Measurements from ENCODE around the gene AP1G1. TPM values are rescaled to one million over a fixed set of nuclear protein-coding genes. Genes with fewer than 3 reads are reported as not detected.

AP1G1 gene
- polyA plus RNA-seq, 4 donors = 17.6 to 66.8 (median 22.2) TPM

DNA sequence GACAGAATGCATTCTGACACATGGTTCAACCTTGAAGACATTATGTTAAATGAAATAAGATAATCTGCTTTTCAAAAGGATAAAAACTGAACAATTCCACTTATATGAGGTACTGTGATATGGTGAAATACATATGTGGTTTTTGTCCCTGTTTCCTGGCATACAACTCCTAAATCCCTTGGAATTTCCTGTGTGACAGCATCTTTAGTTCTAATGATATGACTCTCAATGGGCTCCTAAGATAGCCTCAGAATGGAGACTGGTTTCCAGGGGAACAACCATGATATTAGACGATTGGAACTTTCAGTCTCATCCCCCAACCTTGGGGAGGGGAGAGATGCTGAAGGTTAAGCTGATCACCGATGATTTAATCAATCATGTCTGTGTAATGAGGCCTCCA is 46.4 kb downstream of the AP1G1 start:
- FAIRE-seq (no peak), DNase-seq (no peak)
- WGBS, 3 donors = 81 to 90% (median 87%) methylated on average over 2 of the region's 2 CpGs
- H3K27me3 ChIP-seq (ENCODE audit: control insufficient read depth in 3 of 3, insufficient read depth in 3 of 3, low read length in 3 of 3) = no peaks in the 10 kb centered on the region
- H3K9me3 ChIP-seq (ENCODE audit: control insufficient read depth in 2 of 2, insufficient read depth in 1 of 2, low read depth in 1 of 2, low read length in 1 of 2) = no peaks in the 10 kb centered on the region
- H3K4me1 ChIP-seq (ENCODE audit: control insufficient read depth in 3 of 3, insufficient read depth in 2 of 3, low read depth in 1 of 3, low read length in 2 of 3) = peaks cover 0 to 5% (median 0%) of the 10 kb centered on the region in 3 donors
- no peak overlapping the region for H3K27ac ChIP-seq (ENCODE audit: low read depth in 1 of 3, low read length in 2 of 3)
- H3K36me3 ChIP-seq (ENCODE audit: control insufficient read depth in 3 of 3, insufficient read depth in 2 of 3, low read depth in 1 of 3, low read length in 3 of 3) = peaks cover 9 to 28% (median 19%) of the 10 kb centered on the region in 3 donors
- H3K4me3 ChIP-seq (ENCODE audit: low read depth in 1 of 3, low read length in 3 of 3) = no peak overlapping the region

DNA sequence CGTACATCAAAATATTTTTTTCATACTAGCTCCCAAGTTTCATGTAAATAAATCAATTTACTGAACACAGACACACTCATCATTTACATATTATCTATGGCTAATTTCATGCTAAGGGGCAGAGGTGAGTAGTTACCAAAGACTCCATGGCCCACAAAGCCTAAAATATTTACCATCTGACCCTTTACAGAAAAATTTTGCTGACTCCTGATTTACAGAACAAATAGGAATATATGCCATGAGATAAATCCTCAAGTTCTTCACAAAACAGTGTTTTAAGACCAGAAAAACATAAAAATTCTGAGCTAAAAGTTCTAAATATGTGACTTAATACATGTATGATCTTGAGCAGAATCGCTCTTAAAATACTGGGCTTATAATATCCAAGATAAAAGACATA is 47.5 kb downstream of the AP1G1 start:
- WGBS, 3 donors = 97 to 100% (median 99%) methylated on average over 2 of the region's 2 CpGs
- Histone ChIP-seq H3K4me3 (ENCODE audit: low read depth in 1 of 3, low read length in 3 of 3) (no peak overlapping the region), H3K27ac (ENCODE audit: low read depth in 1 of 3, low read length in 2 of 3) (no peak overlapping the region), H3K4me1 (ENCODE audit: control insufficient read depth in 3 of 3, insufficient read depth in 2 of 3, low read depth in 1 of 3, low read length in 2 of 3) (peaks cover 0 to 5% (median 0%) of the 10 kb centered on the region in 3 donors), H3K27me3 (ENCODE audit: control insufficient read depth in 3 of 3, insufficient read depth in 3 of 3, low read length in 3 of 3) (no peaks in the 10 kb centered on the region), H3K36me3 (ENCODE audit: control insufficient read depth in 3 of 3, insufficient read depth in 2 of 3, low read depth in 1 of 3, low read length in 3 of 3) (peaks cover 9 to 36% (median 22%) of the 10 kb centered on the region in 3 donors), H3K9me3 (ENCODE audit: control insufficient read depth in 2 of 2, insufficient read depth in 1 of 2, low read depth in 1 of 2, low read length in 1 of 2) (no peaks in the 10 kb centered on the region)
- no peak for DNase-seq
- FAIRE-seq = no peak

DNA sequence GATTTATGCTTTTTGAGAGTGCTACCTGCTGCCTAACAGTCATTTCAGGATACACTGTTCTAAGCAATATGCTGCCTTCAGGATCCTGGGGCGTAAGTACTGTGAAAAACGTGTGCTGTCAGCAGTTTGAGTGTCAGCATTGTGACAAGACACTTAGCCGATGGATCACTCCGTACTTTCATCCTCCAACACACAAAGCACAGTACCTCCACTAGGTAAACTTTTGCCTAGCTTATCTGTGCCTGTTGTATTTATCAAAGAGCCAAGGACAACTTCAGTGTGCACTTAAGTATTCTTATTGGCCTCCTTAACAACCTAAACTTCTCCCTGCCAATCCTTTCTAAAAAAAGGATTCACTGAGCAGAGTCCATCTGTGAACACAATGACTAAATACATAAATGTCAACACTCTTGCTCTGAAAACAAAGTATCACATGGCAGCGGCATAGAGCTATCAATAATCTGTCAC is 50.3 kb downstream of the AP1G1 start:
- WGBS, 3 donors = 16 to 71% (median 48%) methylated on average over 5 of the region's 5 CpGs
- DNase-seq (peak; percentile 6 to 52), FAIRE-seq (no peak)
- Histone ChIP-seq H3K27ac (ENCODE audit: low read depth in 1 of 3, low read length in 2 of 3) (peak overlapping the region in 1 of 3 donors; percentile 4), H3K27me3 (ENCODE audit: control insufficient read depth in 3 of 3, insufficient read depth in 3 of 3, low read length in 3 of 3) (no peaks in the 10 kb centered on the region), H3K9me3 (ENCODE audit: control insufficient read depth in 2 of 2, insufficient read depth in 1 of 2, low read depth in 1 of 2, low read length in 1 of 2) (no peaks in the 10 kb centered on the region), H3K4me1 (ENCODE audit: control insufficient read depth in 3 of 3, insufficient read depth in 2 of 3, low read depth in 1 of 3, low read length in 2 of 3) (peaks cover 0 to 5% (median 0%) of the 10 kb centered on the region in 3 donors), H3K4me3 (ENCODE audit: low read depth in 1 of 3, low read length in 3 of 3) (no peak overlapping the region), H3K36me3 (ENCODE audit: control insufficient read depth in 3 of 3, insufficient read depth in 2 of 3, low read depth in 1 of 3, low read length in 3 of 3) (peaks cover 21 to 49% (median 27%) of the 10 kb centered on the region in 3 donors)

DNA sequence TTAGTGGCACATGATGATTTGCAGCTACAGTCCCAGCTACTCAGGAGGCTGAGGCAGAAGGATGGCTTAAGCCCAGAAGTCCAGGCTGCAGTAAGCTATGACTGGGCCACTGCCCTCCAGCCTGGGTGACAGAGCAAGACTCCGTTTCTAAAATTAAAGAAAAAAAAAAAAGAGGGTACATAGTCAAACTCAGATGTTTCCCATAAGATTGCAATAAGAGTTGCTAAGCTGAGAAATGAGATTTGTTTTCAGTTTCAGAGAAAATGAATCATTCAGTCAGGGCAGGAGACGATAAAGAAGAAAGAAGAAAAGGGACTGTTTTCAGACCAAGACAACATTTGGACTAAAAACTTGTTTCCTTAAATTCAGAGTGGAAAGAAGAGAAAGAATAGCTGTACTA is 54.0 kb downstream of the AP1G1 start:
- no peak overlapping the region for H3K27ac ChIP-seq (ENCODE audit: low read depth in 1 of 3, low read length in 2 of 3)
- no peaks in the 10 kb centered on the region for H3K9me3 ChIP-seq (ENCODE audit: control insufficient read depth in 2 of 2, insufficient read depth in 1 of 2, low read depth in 1 of 2, low read length in 1 of 2)
- no peak overlapping the region for H3K4me3 ChIP-seq (ENCODE audit: low read depth in 1 of 3, low read length in 3 of 3)
- no peak for FAIRE-seq
- no peaks in the 10 kb centered on the region for H3K27me3 ChIP-seq (ENCODE audit: control insufficient read depth in 3 of 3, insufficient read depth in 3 of 3, low read length in 3 of 3)
- 69 to 75% (median 74%) methylated on average over 2 of the region's 2 CpGs for WGBS, 3 donors
- no peak for DNase-seq
- peaks cover 24 to 35% (median 27%) of the 10 kb centered on the region in 3 donors for H3K36me3 ChIP-seq (ENCODE audit: control insufficient read depth in 3 of 3, insufficient read depth in 2 of 3, low read depth in 1 of 3, low read length in 3 of 3)
- H3K4me1 ChIP-seq (ENCODE audit: control insufficient read depth in 3 of 3, insufficient read depth in 2 of 3, low read depth in 1 of 3, low read length in 2 of 3) = peaks cover 0 to 5% (median 0%) of the 10 kb centered on the region in 3 donors

DNA sequence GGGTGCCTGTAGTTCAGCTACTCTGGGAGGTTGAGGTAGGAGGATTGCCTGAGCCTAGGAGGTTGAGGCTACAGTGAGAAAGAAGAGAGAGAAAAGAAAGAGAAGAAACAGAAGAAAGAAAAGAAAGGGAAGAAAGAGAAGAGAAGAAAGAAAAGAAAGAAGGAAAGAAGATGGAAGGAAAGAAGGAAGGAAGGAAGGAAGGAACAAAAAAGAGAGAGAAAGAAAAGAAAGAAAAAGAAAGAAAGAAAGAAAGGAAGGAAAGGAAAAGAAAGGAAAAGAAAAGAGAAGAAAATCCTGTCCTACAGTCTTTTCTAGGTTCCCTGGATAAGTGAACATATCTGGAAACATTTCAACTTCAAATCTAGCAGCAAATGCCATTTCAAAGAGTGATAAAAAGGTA is 54.5 kb downstream of the AP1G1 start:
- FAIRE-seq (no peak), DNase-seq (no peak)
- Histone ChIP-seq H3K36me3 (ENCODE audit: control insufficient read depth in 3 of 3, insufficient read depth in 2 of 3, low read depth in 1 of 3, low read length in 3 of 3) (peaks cover 24 to 36% (median 25%) of the 10 kb centered on the region in 3 donors), H3K4me3 (ENCODE audit: low read depth in 1 of 3, low read length in 3 of 3) (no peak overlapping the region), H3K27me3 (ENCODE audit: control insufficient read depth in 3 of 3, insufficient read depth in 3 of 3, low read length in 3 of 3) (no peaks in the 10 kb centered on the region), H3K27ac (ENCODE audit: low read depth in 1 of 3, low read length in 2 of 3) (no peak overlapping the region), H3K4me1 (ENCODE audit: control insufficient read depth in 3 of 3, insufficient read depth in 2 of 3, low read depth in 1 of 3, low read length in 2 of 3) (peaks cover 0 to 5% (median 0%) of the 10 kb centered on the region in 3 donors), H3K9me3 (ENCODE audit: control insufficient read depth in 2 of 2, insufficient read depth in 1 of 2, low read depth in 1 of 2, low read length in 1 of 2) (no peaks in the 10 kb centered on the region)

DNA sequence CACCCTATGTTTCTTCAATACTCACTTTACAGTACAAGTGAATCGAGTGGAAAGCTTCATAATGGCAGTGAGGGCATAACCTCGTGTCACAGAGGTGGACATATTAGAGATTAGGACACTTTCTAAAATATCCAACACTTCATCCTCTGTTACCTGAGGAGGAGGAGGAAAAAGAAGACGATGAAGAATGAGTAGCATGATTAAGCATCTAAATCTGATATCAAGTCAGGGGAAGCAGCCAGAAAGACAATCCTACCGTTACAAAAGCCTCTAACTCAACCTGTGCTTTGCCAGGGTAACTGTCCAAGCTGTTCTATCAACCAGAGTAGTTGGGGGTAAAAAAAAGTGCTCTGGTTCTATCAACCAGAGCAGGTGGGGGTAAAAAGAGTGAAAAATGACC is 60.4 kb downstream of the AP1G1 start:
- no peaks in the 10 kb centered on the region for H3K9me3 ChIP-seq (ENCODE audit: control insufficient read depth in 2 of 2, insufficient read depth in 1 of 2, low read depth in 1 of 2, low read length in 1 of 2)
- H3K27ac ChIP-seq (ENCODE audit: low read depth in 1 of 3, low read length in 2 of 3) = no peak overlapping the region
- WGBS, 3 donors = 84 to 90% (median 87%) methylated on average over 4 of the region's 4 CpGs
- no peak for FAIRE-seq
- no peak overlapping the region for H3K4me3 ChIP-seq (ENCODE audit: low read depth in 1 of 3, low read length in 3 of 3)
- H3K27me3 ChIP-seq (ENCODE audit: control insufficient read depth in 3 of 3, insufficient read depth in 3 of 3, low read length in 3 of 3) = no peaks in the 10 kb centered on the region
- H3K4me1 ChIP-seq (ENCODE audit: control insufficient read depth in 3 of 3, insufficient read depth in 2 of 3, low read depth in 1 of 3, low read length in 2 of 3) = no peaks in the 10 kb centered on the region
- DNase-seq = no peak
- peaks cover 7 to 40% (median 14%) of the 10 kb centered on the region in 3 donors for H3K36me3 ChIP-seq (ENCODE audit: control insufficient read depth in 3 of 3, insufficient read depth in 2 of 3, low read depth in 1 of 3, low read length in 3 of 3)

DNA sequence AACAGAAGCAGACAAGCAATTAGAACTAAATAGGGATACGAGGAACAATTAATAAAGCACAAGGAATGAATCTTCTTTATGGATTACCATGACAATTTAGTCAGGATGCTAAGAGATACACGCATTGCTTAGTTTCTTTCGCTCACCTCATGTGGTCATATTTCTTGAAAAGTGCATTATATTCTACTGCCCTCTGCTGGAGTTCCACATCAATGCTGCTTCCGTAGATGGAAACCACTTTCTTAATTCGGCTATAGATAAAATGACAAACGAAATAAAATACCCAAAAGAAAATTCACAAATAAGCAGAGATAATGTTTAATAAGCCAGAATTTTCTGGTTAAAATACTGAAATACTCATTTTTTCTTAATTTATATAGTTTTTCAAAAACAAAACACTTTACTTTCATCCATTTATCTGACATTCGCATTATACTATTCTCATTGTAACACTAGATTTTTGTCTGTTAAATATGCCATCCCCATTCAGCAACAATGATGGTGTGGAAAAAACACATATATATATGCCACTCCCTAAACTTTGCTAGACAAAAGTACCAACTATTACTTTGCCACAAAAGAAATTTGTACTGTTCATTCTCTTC is 62.1 kb downstream of the AP1G1 start:
- Histone ChIP-seq H3K27ac (ENCODE audit: low read depth in 1 of 3, low read length in 2 of 3) (no peak overlapping the region), H3K27me3 (ENCODE audit: control insufficient read depth in 3 of 3, insufficient read depth in 3 of 3, low read length in 3 of 3) (no peaks in the 10 kb centered on the region), H3K36me3 (ENCODE audit: control insufficient read depth in 3 of 3, insufficient read depth in 2 of 3, low read depth in 1 of 3, low read length in 3 of 3) (peaks cover 6 to 44% (median 14%) of the 10 kb centered on the region in 3 donors), H3K4me3 (ENCODE audit: low read depth in 1 of 3, low read length in 3 of 3) (no peak overlapping the region), H3K4me1 (ENCODE audit: control insufficient read depth in 3 of 3, insufficient read depth in 2 of 3, low read depth in 1 of 3, low read length in 2 of 3) (no peaks in the 10 kb centered on the region), H3K9me3 (ENCODE audit: control insufficient read depth in 2 of 2, insufficient read depth in 1 of 2, low read depth in 1 of 2, low read length in 1 of 2) (no peaks in the 10 kb centered on the region)
- FAIRE-seq (peak; percentile 80), DNase-seq (peak; percentile 61 to 72)
- WGBS, 3 donors = 31 to 50% (median 35%) methylated on average over 7 of the region's 7 CpGs

DNA sequence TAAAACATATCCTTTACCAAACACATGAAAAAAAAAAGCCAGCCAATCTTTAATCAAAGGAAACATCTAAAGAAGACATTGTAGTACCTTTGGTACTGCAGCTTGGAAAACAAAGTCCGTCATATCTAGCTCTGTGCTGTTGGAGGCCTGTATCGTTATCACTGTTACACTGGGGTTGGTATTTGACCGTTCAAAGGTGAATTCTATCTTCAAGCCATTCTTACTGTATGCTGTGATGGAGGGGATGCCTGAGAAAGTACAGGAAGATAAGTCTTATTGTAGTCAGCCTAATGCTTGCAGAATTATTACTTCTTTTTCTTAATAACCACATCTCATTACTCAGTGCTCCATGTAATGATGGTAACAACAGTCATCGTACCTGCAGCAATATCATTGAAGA is 69.8 kb downstream of the AP1G1 start:
- no peaks in the 10 kb centered on the region for H3K27me3 ChIP-seq (ENCODE audit: control insufficient read depth in 3 of 3, insufficient read depth in 3 of 3, low read length in 3 of 3)
- peaks cover 0 to 19% (median 0%) of the 10 kb centered on the region in 3 donors for H3K4me1 ChIP-seq (ENCODE audit: control insufficient read depth in 3 of 3, insufficient read depth in 2 of 3, low read depth in 1 of 3, low read length in 2 of 3)
- H3K36me3 ChIP-seq (ENCODE audit: control insufficient read depth in 3 of 3, insufficient read depth in 2 of 3, low read depth in 1 of 3, low read length in 3 of 3) = peaks cover 6 to 30% (median 17%) of the 10 kb centered on the region in 3 donors
- DNase-seq (peak; percentile 71 to 86), FAIRE-seq (no peak)
- no peak overlapping the region for H3K4me3 ChIP-seq (ENCODE audit: low read depth in 1 of 3, low read length in 3 of 3)
- 21 to 64% (median 54%) methylated on average over 4 of the region's 4 CpGs for WGBS, 3 donors
- H3K27ac ChIP-seq (ENCODE audit: low read depth in 1 of 3, low read length in 2 of 3) = peak overlapping the region in 1 of 3 donors; percentile 34
- no peaks in the 10 kb centered on the region for H3K9me3 ChIP-seq (ENCODE audit: control insufficient read depth in 2 of 2, insufficient read depth in 1 of 2, low read depth in 1 of 2, low read length in 1 of 2)

DNA sequence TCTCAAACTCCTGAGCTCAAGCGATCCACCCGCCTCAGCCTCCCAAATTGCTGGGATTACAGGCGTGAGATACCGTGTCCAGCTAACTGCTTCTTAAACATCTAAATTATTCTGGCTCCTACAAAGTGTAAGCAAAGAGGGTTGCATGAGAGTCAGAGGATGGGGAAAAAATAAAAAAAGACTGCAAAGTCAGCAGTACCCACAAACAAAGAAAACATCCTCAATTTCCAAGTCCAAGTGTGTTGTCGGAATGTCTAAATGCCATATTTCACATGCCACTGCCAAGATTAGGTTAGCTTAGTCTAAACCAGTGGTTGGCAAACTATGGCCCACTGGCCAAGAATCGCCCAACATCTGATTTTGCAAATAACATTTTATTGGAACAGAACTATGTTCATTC is 71.1 kb downstream of the AP1G1 start:
- Histone ChIP-seq H3K4me1 (ENCODE audit: control insufficient read depth in 3 of 3, insufficient read depth in 2 of 3, low read depth in 1 of 3, low read length in 2 of 3) (peaks cover 0 to 20% (median 4%) of the 10 kb centered on the region in 3 donors), H3K4me3 (ENCODE audit: low read depth in 1 of 3, low read length in 3 of 3) (no peak overlapping the region), H3K27me3 (ENCODE audit: control insufficient read depth in 3 of 3, insufficient read depth in 3 of 3, low read length in 3 of 3) (no peaks in the 10 kb centered on the region), H3K36me3 (ENCODE audit: control insufficient read depth in 3 of 3, insufficient read depth in 2 of 3, low read depth in 1 of 3, low read length in 3 of 3) (peaks cover 8 to 28% (median 21%) of the 10 kb centered on the region in 3 donors), H3K9me3 (ENCODE audit: control insufficient read depth in 2 of 2, insufficient read depth in 1 of 2, low read depth in 1 of 2, low read length in 1 of 2) (no peaks in the 10 kb centered on the region), H3K27ac (ENCODE audit: low read depth in 1 of 3, low read length in 2 of 3) (no peak overlapping the region)
- no peak for DNase-seq
- no peak for FAIRE-seq
- WGBS, 3 donors = 98 to 99% (median 98%) methylated on average over 6 of the region's 6 CpGs
